Nephron progenitor cell (in vitro differentiated cells): ENCODE results near the gene AGAP3.

Experiments used
- DNase-seq: peaks from one replicate; pipeline ENCODE4 v3.0.0; 2021
- H3K27ac Mint-ChIP-seq: 2 replicates; pipeline ENCODE4 v1.8.0; 2021; ENCODE audit warnings: mild to moderate bottlenecking, moderate library complexity, mixed read lengths
- H3K27me3 Mint-ChIP-seq: 2 replicates; pipeline ENCODE4 v1.8.0; 2021; ENCODE audit warnings: mild to moderate bottlenecking, low read depth, mixed read lengths; ENCODE audit not compliant: poor library complexity
- H3K36me3 Mint-ChIP-seq: 2 replicates; pipeline ENCODE4 v1.8.0; 2021; ENCODE audit warnings: low read depth, mixed read lengths
- H3K4me1 Mint-ChIP-seq: 2 replicates; pipeline ENCODE4 v1.8.0; 2021; ENCODE audit warnings: mixed read lengths
- H3K4me3 Mint-ChIP-seq: 2 replicates; pipeline ENCODE4 v1.8.0; 2021; ENCODE audit warnings: mild to moderate bottlenecking, moderate library complexity, mixed read lengths
- H3K9me3 Mint-ChIP-seq: 2 replicates; pipeline ENCODE4 v1.8.0; 2021; ENCODE audit warnings: mild to moderate bottlenecking, moderate library complexity, mixed read lengths
- CTCF ChIP-seq: fragments of 200-600 bp; sonication (generic); IDR thresholded peaks from 2 replicates; pipeline ENCODE4 v1.5.0; 2021; ENCODE audit warnings: antibody characterized with exemption

Gene AGAP3

GRCh38 chr7:151148319-151149259 is 62.3 kb downstream of the AGAP3 start:
- Mint-ChIP-seq H3K27me3 (peaks cover 17% of the 10 kb centered on the region), H3K4me1 (no peaks in the 10 kb centered on the region), H3K36me3 (peaks cover 10% of the 10 kb centered on the region), H3K9me3 (no peaks in the 10 kb centered on the region), H3K4me3 (no peak overlapping the region), H3K27ac (no peak overlapping the region)
- no peak for DNase-seq
- no peak for TF ChIP-seq CTCF

GRCh38 chr7:151150388-151150787 is 64.1 kb downstream of the AGAP3 start:
- Mint-ChIP-seq H3K9me3 (no peaks in the 10 kb centered on the region), H3K27ac (no peak overlapping the region), H3K27me3 (peaks cover 17% of the 10 kb centered on the region), H3K4me1 (no peaks in the 10 kb centered on the region), H3K36me3 (no peaks in the 10 kb centered on the region), H3K4me3 (no peak overlapping the region)
- TF ChIP-seq CTCF, result no peak
- DNase-seq, result no peak

GRCh38 chr7:151152643-151153513 is 66.6 kb downstream of the AGAP3 start:
- no peak for TF ChIP-seq CTCF
- Mint-ChIP-seq H3K27ac (no peak overlapping the region), H3K4me3 (no peak overlapping the region), H3K4me1 (no peaks in the 10 kb centered on the region), H3K36me3 (no peaks in the 10 kb centered on the region), H3K27me3 (peaks cover 4% of the 10 kb centered on the region), H3K9me3 (no peaks in the 10 kb centered on the region)
- DNase-seq, result no peak

- no peaks in the 10 kb centered on the region for H3K36me3 Mint-ChIP-seq
- TF ChIP-seq CTCF, result no peak
- no peak for DNase-seq
These were observed 71.5 kb downstream of the AGAP3 start for GRCh38 chr7:151157645-151158329.

GRCh38 chr7:151161757-151162156 is 75.5 kb downstream of the AGAP3 start:
- no peaks in the 10 kb centered on the region for H3K36me3 Mint-ChIP-seq
- peaks cover 5% of the 10 kb centered on the region for H3K4me1 Mint-ChIP-seq
- TF ChIP-seq CTCF, result no peak
- DNase-seq, result no peak
- H3K27me3 Mint-ChIP-seq, result no peaks in the 10 kb centered on the region
- H3K9me3 Mint-ChIP-seq, result no peaks in the 10 kb centered on the region
- H3K27ac Mint-ChIP-seq, result no peak overlapping the region
- H3K4me3 Mint-ChIP-seq, result no peak overlapping the region

More at GRCh38 chr7:151157645-151158329, 71.5 kb downstream of the AGAP3 start:
- Mint-ChIP-seq H3K27ac (no peak overlapping the region), H3K4me1 (no peaks in the 10 kb centered on the region), H3K9me3 (no peaks in the 10 kb centered on the region), H3K27me3 (no peaks in the 10 kb centered on the region), H3K4me3 (no peak overlapping the region)
